Prostate gland (tissue), 2 donors: ENCODE results near the gene ELK3. TPM values are rescaled to one million over a fixed set of nuclear protein-coding genes. Genes with fewer than 3 reads are reported as not detected.

ENCODE experiments used
- DNase-seq: peaks from one replicate; pipeline ENCODE4 v3.0.0-alpha.2; 2019; ENCODE audit warnings: low spot score
- H3K27ac ChIP-seq, 2 donors: fragments of 200-600 bp; sonication (generic); 2 replicates each; pipeline ENCODE4 v1.5.1; 2017 to 2019
- H3K27me3 ChIP-seq: fragments of 200-600 bp; sonication (generic); replicated peaks from 2 replicates; pipeline ENCODE4 v1.5.1; 2019; ENCODE audit not compliant: insufficient read depth
- H3K36me3 ChIP-seq, 2 donors: fragments of 200-600 bp; sonication (generic); 1 replicate in 1 of 2; 2 replicates in 1 of 2; pipeline versions ENCODE4 v1.5.1 to v1.8.1; 2017 to 2019
- H3K4me1 ChIP-seq: fragments of 200-600 bp; sonication (generic); replicated peaks from 2 replicates; pipeline ENCODE4 v1.5.1; 2019
- H3K4me3 ChIP-seq, 2 donors: fragments of 200-600 bp; sonication (generic); 2 replicates each; pipeline ENCODE4 v1.5.1; 2017 to 2019
- H3K9me3 ChIP-seq: fragments of 200-600 bp; sonication (generic); 2 replicates; pipeline ENCODE4 v1.5.1; 2017
- CTCF ChIP-seq, 4 experiments: fragments of 200-600 bp in 2 of 4; fragments of 450-650 bp in 2 of 4; sonication (generic) in 2 of 4; IDR thresholded peaks; 1 replicate in 3 of 4; 2 replicates in 1 of 4; pipeline ENCODE4 v1.5.1; 2016 to 2019; ENCODE audit warnings: antibody characterized with exemption in 4 of 4, mild to moderate bottlenecking in 2 of 4, moderate library complexity in 2 of 4
- POLR2A ChIP-seq: fragments of 450-650 bp; IDR thresholded peaks from one replicate; pipeline ENCODE4 v1.6.1; 2016; ENCODE audit warnings: antibody characterized with exemption, mild to moderate bottlenecking
- POLR2AphosphoS5 ChIP-seq: sonication (generic); formaldehyde crosslinking; IDR thresholded peaks from one replicate; pipeline ENCODE4 v1.6.1; 2017; ENCODE audit warnings: antibody characterized with exemption
- WGBS: methylation state at CpG from one replicate; pipeline ENCODE4 v1.1.5; 2018; 5-methylcytosine and 5-hydroxymethylcytosine counted together
- intact Hi-C: fragments of 100-400 bp; cut with DNase I; formaldehyde crosslinking; loops from one replicate; pipeline ENCODE4 v1.14.2; 2022
- total RNA-seq, 2 donors: library from RNA; depleted of rRNA; stranded (reverse); fragments of >200 nt; gene quantifications; one replicate each; pipeline ENCODE4 v1.1.0, GENCODE V29; 2016

Gene ELK3
- total RNA-seq, 2 donors from 2014 or later, result 7.0 to 20.6 TPM

- Histone ChIP-seq H3K27ac (peak overlapping the region in 1 of 2 donors; percentile 12), H3K4me1 (no peaks in the 10 kb centered on the region), H3K27me3 (no peaks in the 10 kb centered on the region), H3K4me3 (no peak overlapping the region), H3K36me3 (no peaks in the 10 kb centered on the region), H3K9me3 (no peaks in the 10 kb centered on the region)
- TF ChIP-seq POLR2AphosphoS5 (peak; percentile 41), POLR2A (no peak)
- 45% methylated on average over 11 of the region's 11 CpGs for WGBS
- intact Hi-C loops, result no loop called here
- peak; percentile 34 for DNase-seq
Observed at GRCh38 chr12:96263449-96263902, 69.3 kb downstream of the ELK3 start.

GRCh38 chr12:96265400-96265799 is 71.2 kb downstream of the ELK3 start:
- Histone ChIP-seq H3K4me3 (no peak overlapping the region), H3K36me3 (no peaks in the 10 kb centered on the region), H3K27ac (no peak overlapping the region), H3K27me3 (no peaks in the 10 kb centered on the region), H3K9me3 (no peaks in the 10 kb centered on the region), H3K4me1 (no peaks in the 10 kb centered on the region)
- intact Hi-C loops, result no loop called here
- 97% methylated on average over 2 of the region's 2 CpGs for WGBS
- TF ChIP-seq POLR2A (no peak), POLR2AphosphoS5 (no peak), CTCF (IDR thresholded peaks at IDR 0.05) (no peak)
- no peak for DNase-seq

GRCh38 chr12:96265836-96266235 is 71.7 kb downstream of the ELK3 start:
- intact Hi-C loops, result no loop called here
- H3K27ac ChIP-seq, result no peak overlapping the region
- TF ChIP-seq POLR2AphosphoS5 (no peak), CTCF (IDR thresholded peaks at IDR 0.05) (no peak), POLR2A (no peak)
- no peaks in the 10 kb centered on the region for H3K27me3 ChIP-seq
- no peak for DNase-seq
- no peaks in the 10 kb centered on the region for H3K4me1 ChIP-seq
- 83% methylated on average over 1 of the region's 1 CpG for WGBS
- H3K9me3 ChIP-seq, result no peaks in the 10 kb centered on the region
- H3K4me3 ChIP-seq, result no peak overlapping the region
- no peaks in the 10 kb centered on the region for H3K36me3 ChIP-seq

DNA sequence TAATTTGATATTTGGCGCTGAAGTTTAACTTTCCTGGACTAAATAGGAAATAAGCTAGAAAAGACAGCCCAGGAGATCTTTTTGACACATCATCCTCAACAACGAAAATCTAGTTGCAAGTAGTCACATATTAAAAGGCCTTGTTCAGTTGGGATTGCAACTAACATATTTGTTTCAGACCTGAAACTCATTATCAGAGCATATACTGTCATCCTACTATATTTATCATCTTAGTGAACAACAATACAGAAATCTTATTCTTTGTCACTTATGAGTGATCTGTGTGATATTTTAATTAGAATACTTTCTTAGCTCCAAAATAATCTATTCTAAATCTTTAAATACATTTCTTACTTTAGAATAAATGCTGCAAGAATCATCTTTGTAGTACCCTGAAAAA is 72.1 kb downstream of the ELK3 start:
- WGBS, result 90% methylated on average over 2 of the region's 2 CpGs
- no peaks in the 10 kb centered on the region for H3K9me3 ChIP-seq
- intact Hi-C loops, result no loop called here
- DNase-seq, result no peak
- no peaks in the 10 kb centered on the region for H3K36me3 ChIP-seq
- H3K4me3 ChIP-seq, result no peak overlapping the region
- H3K27ac ChIP-seq, result no peak overlapping the region
- no peaks in the 10 kb centered on the region for H3K4me1 ChIP-seq
- TF ChIP-seq POLR2A, result no peak
- TF ChIP-seq CTCF (IDR thresholded peaks at IDR 0.05), result no peak
- TF ChIP-seq POLR2AphosphoS5, result no peak
- no peaks in the 10 kb centered on the region for H3K27me3 ChIP-seq

GRCh38 chr12:96271469-96272199 is 77.5 kb downstream of the ELK3 start:
- TF ChIP-seq POLR2AphosphoS5, result no peak
- TF ChIP-seq POLR2A, result no peak
- no peak for TF ChIP-seq CTCF (IDR thresholded peaks at IDR 0.05)
- intact Hi-C loops, result no loop called here
- H3K4me1 ChIP-seq, result no peaks in the 10 kb centered on the region
- no peak overlapping the region for H3K27ac ChIP-seq
- DNase-seq, result no peak
- no peaks in the 10 kb centered on the region for H3K9me3 ChIP-seq
- H3K36me3 ChIP-seq, result no peaks in the 10 kb centered on the region
- H3K4me3 ChIP-seq, result no peak overlapping the region
- 81% methylated on average over 8 of the region's 8 CpGs for WGBS
- H3K27me3 ChIP-seq, result no peaks in the 10 kb centered on the region
